Measurements from ENCODE around the gene ZC3H12D.
"Not testable (repeated sequence)": the region's sequence is repeated elsewhere in the genome, so short reads cannot be mapped to it uniquely, and the experiment has no call there.

ZC3H12D gene

GRCh38 chr6:149484733-149485700 lies at the start of gene ZC3H12D:
ZC3H12D (minus strand) TSS chr6:149485014; CDS start chr6:149474543, 10,471 bp downstream.
- DNase-seq = no peak

GRCh38 chr6:149529650-149530049 lies 44.8 kb upstream of the ZC3H12D start:
- DNase-seq = no peak

DNA sequence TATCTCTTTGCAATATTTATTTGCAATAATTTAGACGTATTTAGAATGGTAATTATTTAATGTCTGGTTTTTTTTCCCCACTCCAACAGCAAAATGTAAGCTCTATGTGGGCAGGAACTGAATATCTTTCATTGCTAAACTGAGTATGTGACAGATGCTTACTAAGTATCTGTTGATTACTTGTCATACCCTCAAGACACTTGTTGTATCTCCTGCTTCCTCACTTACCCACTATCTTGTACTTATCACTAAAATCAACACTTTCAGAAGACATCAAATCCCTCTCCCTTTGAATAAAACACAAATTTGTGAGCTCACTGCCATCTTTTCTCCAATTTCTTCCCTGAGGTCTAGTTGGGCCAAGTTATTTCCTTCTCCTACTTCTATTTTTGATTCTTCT lies 30.7 kb upstream of the ZC3H12D start:
- DNase-seq = no peak

GRCh38 chr6:149513915-149514314 lies 29.1 kb upstream of the ZC3H12D start:
- no peak for DNase-seq

DNA sequence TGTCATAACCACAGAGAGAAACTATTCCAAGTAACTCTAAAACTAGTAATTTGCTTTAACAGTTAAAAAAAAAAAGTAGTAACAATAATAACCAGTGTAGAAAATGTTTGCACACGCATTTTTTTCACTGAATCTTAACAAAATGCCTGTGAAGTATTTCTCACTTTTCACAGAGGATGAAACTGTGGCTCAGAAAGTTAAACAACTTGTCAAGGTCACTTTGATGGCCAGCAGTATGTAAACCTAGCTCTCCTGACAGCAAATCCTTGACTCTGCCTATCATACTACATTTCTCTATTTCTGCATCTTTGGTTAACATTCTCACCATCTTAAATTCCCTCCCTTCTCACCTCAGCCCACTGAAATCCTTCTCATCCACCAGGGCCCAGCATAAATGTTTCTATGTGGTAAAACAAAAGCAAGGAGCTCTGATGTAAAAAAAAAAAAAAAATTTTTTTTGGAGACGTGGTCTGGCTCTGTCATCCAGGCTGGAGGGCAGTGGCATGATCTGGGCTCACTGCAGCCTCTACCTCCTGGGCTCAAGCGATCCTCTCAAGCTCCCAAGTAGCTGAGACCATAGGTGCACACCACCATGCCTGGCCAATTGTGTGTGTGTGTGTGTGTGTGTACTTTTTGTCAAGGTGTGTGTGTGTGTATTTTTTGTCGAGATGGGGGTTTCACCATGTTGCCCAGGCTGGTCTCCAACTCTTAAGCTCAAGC lies 26.1 kb upstream of the ZC3H12D start:
- no peak for DNase-seq

GRCh38 chr6:149508485-149508884 lies 23.7 kb upstream of the ZC3H12D start:
- no peak for DNase-seq

DNA sequence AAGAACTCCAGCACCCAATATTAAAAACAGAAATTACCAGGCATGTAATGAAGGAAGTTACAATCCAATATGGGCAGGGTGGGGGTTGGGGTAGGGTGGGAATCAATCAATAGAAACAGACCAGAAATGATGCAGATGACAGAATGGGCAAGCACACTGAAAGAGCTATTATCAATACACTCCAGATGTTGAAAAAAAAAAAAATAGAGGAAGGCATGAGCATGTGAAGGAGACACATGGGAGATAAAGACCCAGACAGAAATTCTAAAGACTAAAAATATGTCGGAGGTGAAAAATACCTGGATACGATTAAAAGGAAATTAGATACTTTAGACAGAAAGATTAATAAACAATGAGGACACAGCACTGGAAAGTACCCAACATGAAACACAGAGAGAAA lies 19.1 kb upstream of the ZC3H12D start:
- DNase-seq = no peak

- no peak for DNase-seq
Measured at GRCh38 chr6:149503276-149503675, 18.5 kb upstream of the ZC3H12D start.

DNA sequence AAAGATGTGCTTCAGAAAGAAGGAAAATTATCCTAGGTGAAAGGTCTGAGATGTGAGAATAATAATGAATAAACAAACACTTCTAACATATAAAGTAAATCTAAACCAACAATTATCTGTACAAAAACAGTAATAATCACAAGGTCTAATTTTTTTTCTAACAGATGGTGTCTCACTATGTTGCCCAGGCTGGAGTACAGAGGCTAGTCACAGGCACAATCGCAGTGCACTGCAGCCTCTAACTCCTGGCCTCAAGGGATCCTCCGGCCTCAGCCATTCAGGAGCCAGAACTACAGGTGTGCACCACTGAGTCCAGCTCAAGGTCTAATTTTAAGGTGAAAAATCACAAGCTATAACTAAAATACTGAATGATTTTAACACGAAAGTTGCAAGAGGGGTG lies 17.0 kb upstream of the ZC3H12D start:
- DNase-seq = no peak

GRCh38 chr6:149501201-149501600 lies 16.4 kb upstream of the ZC3H12D start:
- no peak for DNase-seq

DNA sequence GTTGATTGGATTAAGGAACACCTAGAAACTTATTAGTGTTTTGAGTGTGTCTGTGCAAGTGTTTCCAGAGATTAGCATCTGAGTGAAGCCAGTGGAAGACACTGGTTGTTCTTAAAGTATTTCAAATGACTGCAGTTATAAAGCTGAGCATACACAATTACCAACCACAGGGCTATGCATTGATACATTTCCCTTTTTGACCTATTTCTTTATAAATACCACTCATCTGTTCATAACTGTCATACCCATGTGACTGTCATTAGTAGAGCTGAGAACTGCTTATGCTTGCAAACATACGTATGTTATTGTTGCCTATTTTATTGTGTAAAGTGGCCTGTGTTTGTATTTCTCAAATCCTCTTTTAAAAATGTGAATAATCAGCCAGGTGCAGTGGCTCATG lies 15.3 kb upstream of the ZC3H12D start:
- no peak for DNase-seq

- no peak for DNase-seq
Measured at GRCh38 chr6:149499066-149499465, 14.3 kb upstream of the ZC3H12D start.

GRCh38 chr6:149497365-149497764 lies 12.6 kb upstream of the ZC3H12D start:
- no peak for DNase-seq

DNA sequence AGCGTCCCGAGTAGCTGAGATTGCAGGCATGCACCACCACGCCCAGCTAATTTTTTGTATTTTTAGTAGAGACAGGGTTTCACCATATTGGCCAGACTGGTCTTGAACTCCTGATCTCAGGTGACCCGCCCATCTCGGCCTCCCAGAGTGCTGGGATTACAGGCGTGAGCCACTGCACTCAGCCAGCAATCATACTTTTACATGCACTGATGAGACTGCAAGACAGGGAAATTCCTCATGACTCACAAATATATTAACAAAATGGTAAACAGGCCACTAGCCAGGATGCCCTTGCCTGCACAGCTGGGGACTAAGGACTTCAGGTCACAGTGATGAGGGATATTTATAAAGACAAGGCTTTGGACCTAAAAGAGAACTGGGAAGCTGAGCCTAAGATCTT lies 11.8 kb upstream of the ZC3H12D start:
- not testable (repeated sequence) for DNase-seq

GRCh38 chr6:149495349-149496016 lies 10.7 kb upstream of the ZC3H12D start:
- DNase-seq = not testable (repeated sequence)

- DNase-seq = not testable (repeated sequence)
Measured at GRCh38 chr6:149494810-149495209, 10.0 kb upstream of the ZC3H12D start.

- no peak for DNase-seq
Measured at GRCh38 chr6:149493761-149494320, 9.0 kb upstream of the ZC3H12D start.

DNA sequence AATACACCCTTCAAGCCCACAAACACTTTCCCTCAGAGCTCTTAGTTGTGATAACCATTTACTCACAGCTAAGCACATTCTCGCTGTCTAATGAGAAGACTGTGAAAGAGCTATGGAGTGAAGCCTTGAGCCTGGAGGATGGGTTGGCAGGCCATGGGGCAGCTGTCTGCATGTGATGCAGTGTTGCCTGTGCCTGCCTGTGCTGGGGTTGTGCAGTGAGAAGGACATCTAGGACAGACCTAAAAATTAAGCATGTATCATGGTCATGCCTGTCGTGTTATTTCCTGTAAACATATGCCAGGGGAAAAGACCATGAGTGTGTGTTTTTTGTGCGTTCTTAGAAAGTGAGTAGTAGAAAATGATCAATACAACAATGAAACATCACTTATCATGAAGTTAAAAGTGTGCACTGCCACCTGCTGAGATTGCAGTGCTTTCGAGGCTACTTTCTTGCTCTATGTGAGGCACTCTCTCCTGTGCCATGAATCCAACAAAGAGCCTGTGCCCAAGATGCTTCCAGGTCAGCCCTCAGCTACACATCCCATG lies 8.1 kb upstream of the ZC3H12D start:
- DNase-seq = no peak

DNA sequence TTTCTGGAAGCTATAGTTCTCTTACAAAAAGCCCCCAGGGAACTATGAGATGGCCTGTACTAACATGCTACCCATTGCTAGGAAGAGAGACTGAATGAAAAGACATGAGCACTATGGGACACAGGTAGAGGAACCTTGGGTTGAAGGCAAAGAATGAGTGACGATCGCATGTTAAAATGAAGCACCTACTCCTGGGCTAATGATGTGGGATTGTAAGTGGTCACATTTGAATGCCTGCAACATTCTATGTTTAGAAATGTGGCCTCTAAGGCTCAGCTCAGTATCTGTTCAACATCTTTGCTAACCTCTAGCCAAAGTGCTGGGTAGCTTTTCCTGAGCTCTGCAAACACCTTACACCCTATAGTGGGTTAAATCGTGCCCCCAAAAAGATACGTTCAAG lies 5.2 kb upstream of the ZC3H12D start:
- no peak for DNase-seq

- no peak for DNase-seq
Measured at GRCh38 chr6:149488815-149489214, 4.0 kb upstream of the ZC3H12D start.

- DNase-seq = no peak
Measured at GRCh38 chr6:149487316-149487715, 2.5 kb upstream of the ZC3H12D start.

- no peak for DNase-seq
Measured at GRCh38 chr6:149483849-149484655, 762 bp downstream of the ZC3H12D start.

All from right forelimb (tissue), 1 donor.